ENCODE results near the gene RNF227.

RNF227 gene

DNA sequence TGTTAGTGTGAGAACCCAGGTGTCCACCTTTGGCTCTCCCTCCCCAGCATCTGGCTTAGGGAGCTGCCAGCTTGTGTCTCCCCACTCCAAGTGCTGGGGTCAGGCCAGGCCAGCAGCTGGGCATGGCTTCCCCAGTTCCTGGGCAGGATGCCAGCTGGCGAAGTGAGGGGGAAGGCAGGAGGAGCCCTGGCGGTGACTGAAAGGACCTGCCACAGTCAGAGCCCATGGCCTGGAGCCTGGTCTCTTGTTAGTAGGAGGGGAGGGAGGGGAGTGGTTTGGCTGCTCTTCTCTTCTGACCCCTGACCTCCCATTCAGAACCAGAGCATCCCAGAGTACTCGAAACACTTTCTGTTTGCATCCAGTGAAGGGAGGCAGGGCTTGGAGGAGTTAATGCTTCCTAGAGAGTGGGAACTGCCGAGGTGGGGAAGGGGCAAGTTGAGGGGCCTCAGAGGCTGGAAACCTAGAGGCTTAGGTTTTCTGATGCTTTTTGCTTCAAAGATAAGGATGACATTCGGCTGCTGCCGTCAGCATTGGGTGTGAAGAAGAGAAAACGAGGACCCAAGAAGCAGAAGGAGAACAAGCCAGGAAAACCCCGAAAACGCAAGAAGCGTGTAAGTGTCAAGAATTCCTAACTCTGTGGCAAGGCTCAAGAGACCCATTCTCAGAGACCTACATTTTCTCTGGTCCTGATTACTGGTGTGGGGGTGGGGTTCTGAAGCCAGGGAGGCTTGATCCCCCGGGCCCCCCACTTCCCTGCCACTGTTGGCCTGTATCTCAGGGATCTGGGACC, 26.7 kb downstream of the RNF227 start:
- peak; percentile 98 for DNase-seq (ENCODE audit: low spot score)

DNA sequence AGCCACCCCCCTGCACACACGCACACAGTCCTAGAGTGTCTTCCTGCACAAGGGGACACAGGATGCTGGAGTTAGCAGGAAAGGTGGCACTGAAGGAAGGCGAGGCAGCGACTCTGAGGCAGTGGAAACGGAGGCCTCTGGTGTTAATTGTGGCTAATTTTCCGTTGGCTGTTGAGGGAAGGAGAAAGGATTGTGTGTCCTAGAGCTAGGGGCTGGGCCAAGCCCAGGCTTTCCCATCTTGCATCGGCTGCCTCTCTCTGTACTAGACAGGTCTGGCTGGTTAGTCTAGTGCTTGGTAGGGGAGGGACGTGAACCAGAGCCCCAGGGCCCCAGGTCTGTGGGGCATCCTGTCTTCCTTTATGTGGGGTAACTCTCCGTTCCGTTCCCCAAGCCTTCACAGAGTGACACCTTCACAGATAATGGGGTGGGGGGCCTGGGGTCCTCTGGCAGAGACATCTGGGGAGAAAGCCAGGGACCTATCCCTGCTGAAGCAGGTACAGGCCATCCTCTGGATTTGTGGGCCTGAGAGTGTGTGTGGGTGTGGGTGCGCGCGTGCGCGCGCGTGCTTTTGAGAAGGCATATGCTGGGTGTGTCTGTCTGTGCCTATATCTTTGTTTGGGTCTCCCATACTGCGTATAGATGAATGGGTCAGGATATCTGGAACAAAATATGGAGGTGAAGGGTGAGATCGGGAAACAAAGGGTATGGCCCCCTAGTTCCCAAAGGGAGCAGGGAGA, 27.7 kb downstream of the RNF227 start, which contains the start of gene CHD3:
Gene CHD3 (plus strand): TSS at position 606 of the 737 bp plus-strand sequence. CDS start 212 bp downstream, outside the sequence.
- DNase-seq (ENCODE audit: low spot score), result no peak

- peak; percentile 96 for DNase-seq (ENCODE audit: low spot score)
These were observed 28.5 kb downstream of the RNF227 start for GRCh38 chr17:7887482-7888183.

- no peak for DNase-seq (ENCODE audit: low spot score)
These were observed 29.0 kb downstream of the RNF227 start for GRCh38 chr17:7887038-7887481.

- peak; percentile 15 for DNase-seq (ENCODE audit: low spot score)
These were observed 29.7 kb downstream of the RNF227 start for GRCh38 chr17:7886227-7887037.

DNA sequence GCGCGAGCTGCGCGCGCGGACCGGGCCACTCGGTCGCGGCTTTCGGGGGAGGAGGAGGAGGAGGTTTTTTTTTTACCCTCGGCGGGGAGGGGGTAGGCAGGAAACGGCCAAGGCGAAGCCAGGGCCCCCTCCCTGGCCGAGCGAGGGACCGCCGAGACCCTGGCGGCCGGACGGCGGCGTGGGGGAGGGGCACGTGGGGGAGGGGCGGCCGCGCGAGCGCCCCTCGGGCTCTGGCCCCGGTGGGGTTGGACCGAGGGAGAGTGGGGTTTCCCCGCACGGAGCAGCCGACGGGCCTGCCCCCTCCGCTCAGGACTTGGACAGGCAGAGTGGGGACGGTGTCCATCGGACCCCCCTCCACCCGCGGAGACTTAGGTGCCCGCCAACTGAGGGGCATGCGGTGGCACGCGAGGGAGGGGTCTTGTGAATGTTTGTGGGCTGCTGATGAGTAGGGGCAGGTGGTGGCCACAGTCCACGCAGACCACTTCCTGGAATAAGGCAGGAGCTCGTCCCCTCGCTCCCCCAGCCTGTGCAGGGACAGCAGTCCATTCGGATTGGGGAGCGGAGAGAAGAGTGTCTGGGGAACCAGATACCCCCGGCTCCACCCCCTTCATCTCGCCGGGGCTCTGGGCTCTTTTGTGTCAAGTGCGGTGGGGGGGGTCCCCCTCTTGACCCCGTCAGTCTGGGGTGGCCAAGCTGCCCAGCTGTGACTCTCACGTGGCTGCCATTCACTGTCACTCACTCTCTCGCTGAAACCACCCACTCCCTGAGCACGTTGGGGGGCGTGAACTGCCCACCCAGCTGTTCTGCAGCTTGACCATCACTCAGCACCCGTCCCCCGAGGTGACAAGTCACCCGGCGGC, 30.5 kb downstream of the RNF227 start:
- DNase-seq (ENCODE audit: low spot score), result peak; percentile 13

DNA sequence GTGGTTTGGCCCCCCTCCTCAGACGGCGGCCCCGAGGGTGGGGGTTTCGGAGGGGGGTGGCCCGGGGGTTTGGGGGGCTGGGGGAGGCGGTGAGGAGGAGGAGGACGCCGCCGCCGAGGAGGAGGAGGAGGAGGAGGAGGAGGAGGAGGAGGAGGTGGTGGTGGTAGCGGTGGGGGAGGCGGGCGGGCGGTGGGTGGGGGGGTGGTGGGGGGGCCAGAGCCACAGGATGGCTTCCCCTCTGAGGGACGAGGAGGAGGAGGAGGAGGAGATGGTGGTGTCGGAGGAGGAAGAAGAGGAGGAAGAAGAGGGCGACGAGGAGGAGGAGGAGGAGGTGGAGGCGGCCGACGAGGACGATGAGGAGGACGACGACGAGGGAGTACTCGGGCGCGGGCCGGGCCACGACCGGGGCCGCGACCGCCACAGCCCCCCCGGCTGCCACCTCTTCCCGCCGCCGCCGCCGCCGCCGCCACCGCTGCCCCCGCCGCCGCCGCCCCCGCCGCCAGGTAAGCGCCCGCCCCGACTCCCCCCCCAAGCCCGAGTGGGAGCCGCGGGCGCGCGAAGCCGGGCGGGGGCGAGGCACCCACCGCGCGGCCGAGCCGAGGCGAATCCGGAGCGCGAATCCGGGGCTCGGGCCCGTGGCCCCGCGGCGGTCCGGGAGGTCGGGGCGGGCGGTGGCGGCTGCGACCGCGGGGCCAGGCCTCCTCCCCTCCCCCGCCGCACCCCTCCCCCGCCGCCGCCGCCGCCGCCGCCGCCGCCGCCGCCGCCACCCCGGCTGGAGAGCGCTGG, 31.3 kb downstream of the RNF227 start:
- DNase-seq (ENCODE audit: low spot score), result no peak

DNA sequence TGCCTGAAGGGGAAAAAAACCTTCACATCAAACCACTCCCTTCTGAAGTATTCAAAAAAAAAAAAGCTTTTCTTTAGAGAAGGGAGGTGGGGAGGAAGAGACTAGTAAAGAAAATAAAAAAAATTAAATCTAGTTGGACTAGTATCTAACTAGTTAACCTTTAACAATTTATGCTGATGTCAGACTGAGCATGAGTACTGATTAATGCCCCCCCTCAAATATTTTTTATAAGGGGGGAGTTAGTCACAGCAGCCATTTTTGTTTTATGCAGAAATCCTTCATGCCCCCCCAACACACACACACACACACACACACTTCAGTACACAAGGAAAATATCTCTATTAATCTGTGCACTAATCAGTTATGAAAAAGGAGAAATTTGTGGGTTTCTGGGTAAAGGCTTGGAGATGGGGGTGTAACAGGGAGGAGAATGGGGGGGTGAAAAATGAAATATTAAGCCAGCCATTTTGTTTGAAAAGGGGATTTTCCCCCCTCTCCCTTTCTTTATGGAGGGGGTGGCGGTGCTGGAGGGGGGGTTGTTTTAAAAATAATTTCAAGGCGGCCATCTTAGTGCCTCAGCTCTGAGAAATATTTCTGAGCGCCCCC, 32.2 kb downstream of the RNF227 start:
- no peak for DNase-seq (ENCODE audit: low spot score)

DNA sequence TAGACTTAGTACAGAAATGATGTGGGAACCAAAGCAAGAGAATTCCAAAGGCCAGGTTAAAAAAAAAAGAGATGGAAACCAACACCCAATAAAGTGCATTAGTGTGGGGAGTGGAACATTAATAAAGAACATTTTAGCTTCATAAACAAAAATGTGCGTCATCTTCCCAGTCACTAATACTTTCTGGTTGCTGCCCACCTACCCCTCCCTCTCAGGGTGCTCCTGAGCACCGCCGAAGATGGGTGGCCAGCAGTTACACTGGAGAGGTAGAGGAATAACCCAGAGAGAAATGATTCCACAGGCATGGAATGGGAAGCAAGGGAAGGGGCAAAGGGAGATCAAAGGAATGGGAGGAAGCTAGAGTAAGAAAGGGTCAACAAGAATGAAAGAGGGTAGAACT, 33.5 kb downstream of the RNF227 start:
- no peak for DNase-seq (ENCODE audit: low spot score)

DNA sequence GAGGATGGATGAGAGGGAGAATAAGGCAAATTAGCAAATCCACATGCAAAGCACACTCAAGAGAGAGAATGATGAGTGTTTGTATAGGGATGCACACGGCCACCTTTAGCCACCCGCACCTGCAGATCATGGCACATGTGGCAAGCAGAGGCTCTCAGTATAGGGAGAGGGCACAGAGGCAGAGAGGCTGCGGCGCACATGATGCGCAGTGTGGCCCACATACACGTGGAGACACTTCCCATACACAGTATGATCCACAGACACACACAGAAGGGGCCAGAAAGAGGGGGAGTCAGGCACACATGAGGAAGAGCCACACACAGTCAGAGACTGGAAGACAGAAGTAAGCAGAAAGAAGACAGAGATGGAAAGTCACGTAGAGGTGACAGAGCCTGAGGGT, 34.0 kb downstream of the RNF227 start:
- no peak for DNase-seq (ENCODE audit: low spot score)

GRCh38 chr17:7881276-7882054, 34.6 kb downstream of the RNF227 start:
- peak; percentile 72 for DNase-seq (ENCODE audit: low spot score)

- no peak for DNase-seq (ENCODE audit: low spot score)
These were observed 35.8 kb downstream of the RNF227 start for GRCh38 chr17:7880076-7880868.

DNA sequence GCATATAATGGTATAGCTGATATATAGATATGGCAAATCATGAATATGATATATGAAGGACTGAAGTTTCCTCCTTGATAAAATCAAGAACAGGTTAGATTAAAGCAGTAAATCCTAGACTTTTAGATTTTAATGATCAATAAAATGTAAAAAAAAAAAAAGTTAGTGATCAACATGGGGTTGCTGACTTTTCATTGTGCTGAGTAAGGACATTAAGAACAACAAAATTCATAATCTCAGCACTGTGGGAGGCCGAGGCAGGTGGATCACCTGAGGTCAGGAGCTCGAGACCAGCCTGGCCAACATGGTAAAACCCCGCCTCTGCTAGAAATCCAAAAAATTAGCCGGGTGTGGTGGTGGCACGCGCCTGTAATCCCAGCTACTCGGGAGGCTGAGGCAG, 37.9 kb downstream of the RNF227 start:
- DNase-seq (ENCODE audit: low spot score), result no peak

DNA sequence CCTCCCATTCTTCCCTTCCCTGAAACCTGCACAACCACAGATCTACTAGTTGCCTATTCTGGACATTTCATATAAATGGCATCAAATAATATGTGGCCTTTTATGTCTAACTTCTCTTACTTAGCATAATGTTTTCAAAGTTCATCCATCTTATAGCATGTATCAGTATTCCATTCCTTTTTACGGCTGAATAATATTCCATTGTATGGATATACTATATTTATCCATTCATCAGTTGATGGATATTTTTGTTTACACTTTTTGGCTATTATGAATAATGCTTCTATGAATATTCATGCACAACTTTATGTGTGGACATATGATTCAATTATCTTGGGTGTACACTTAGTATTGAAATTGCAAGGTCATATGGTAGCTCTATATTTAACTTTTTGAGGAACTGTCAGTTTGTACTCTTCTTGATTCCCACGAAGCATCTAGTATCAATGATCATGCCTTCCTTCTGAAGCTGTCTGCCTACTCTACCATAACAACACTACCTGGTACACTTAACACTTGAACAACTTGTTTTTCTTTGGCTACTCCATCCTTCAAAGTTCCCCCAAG, 40.2 kb downstream of the RNF227 start:
- no peak for DNase-seq (ENCODE audit: low spot score)

DNA sequence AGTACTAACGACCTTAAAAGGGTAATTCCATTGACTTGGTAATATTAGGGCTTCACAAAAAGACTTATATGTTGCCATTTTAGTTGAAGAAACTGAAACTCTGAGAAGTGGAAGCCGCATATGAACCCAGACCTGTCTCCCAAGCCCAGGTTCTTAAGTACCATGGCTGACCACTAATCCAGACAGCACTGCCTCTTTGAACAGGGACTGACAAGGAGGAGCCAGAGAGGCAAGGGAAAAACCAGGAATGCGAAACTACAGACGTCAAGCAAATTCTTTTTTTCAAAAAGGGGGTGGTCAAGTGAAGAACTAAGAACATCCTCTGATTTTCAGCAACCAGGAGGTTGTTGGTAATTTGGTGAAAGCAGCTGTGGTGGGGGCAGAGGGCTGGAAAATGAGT, 43.0 kb downstream of the RNF227 start:
- no peak for DNase-seq (ENCODE audit: low spot score)

DNA sequence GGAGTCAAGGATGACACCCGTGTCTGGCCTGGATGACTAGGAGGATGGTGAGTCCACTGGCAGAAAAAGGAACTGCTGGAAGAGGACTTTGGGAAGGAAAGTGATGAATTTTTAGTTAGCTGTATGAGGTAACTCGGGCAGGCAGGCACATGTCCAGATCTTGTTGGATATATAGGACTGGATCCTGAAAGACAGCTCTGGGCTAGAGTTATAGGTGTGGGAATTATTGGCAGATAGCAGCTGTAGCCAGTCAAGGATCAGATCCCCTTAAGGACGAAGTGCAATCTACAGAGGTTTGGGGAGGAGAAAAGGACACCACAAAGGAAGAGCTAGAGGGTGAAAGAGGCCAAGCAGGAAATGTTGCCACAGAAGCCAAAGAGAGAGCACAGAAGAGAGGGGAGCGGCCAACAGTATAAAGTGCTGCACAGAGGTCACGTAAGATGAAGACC, 48.2 kb downstream of the RNF227 start:
- no peak for DNase-seq (ENCODE audit: low spot score)

DNA sequence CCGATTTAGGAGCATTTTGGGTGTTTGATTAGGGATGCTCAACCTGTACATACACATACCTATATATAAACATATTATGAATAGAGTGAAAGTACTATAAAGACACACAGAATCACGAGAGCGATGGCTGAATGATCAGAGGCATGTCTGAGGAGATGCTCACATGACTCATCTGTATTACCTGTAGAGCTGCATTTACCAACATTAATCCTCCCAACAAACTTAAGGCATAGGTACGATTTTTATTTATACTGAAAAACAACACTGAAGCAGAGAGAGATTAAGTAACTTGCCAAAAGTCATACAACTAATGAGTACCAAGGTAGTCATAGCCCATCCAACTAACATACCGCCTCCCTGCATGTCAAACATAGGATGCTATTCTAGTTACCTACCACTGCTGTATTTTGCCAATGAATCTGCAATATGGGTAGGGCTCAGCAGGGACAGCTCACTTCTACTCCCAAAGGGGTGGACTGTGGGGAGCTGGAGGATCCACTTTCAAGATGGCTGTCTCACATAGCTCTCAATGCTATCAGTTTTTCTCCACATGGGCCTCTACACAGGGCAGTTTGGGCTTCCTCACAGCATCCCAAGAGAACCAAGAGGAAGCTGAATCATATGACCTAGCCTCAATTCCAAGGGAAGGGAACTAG, 51.0 kb downstream of the RNF227 start:
- no peak for DNase-seq (ENCODE audit: low spot score)
